ENCODE results near the gene NEK11.
A peak's percentile ranks its signal among the peaks of the same experiment; 100 is the strongest.

NEK11 gene

GRCh38 chr3:131026321-131027151 is at the start of gene NEK11, which contains the start of gene ASTE1:
Gene NEK11 (plus strand): TSS chr3:131026877. CDS start chr3:131029709, 2,832 bp downstream.
Gene ASTE1 (minus strand): TSS chr3:131026825. CDS start chr3:131025306, 1,519 bp downstream.
- no peak for DNase-seq (ENCODE audit: low read depth)
- peak within 1 kb of the TSS; percentile 94 for H3K4me3 ChIP-seq (ENCODE audit: control insufficient read depth, low read depth, low read length)
- no peak for TF ChIP-seq CTCF (IDR thresholded peaks at IDR 0.05; ENCODE audit: control insufficient read depth, insufficient read depth, low read depth, low read length, missing control alignments)

DNA sequence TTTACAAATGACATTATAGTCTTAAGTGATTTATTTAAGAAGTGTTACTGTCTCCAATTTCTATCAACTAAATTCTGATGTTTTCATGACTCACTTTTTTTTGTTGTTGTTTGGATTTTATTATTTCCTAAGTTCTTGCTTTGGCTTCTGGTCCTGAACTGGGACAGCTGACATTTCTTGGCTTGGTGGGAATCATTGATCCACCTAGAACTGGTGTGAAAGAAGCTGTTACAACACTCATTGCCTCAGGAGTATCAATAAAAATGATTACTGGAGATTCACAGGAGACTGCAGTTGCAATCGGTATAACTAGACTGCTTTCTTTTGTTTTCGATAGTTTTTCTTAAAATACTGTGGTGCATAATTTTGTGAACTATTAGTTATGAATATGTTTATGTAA is 47.6 kb upstream of the NEK11 start:
- no peak overlapping the region for H3K4me3 ChIP-seq (ENCODE audit: control insufficient read depth, low read depth, low read length)
- no peak for TF ChIP-seq CTCF (IDR thresholded peaks at IDR 0.05; ENCODE audit: control insufficient read depth, insufficient read depth, low read depth, low read length, missing control alignments)
- no peak for DNase-seq (ENCODE audit: low read depth)

GRCh38 chr3:130981469-130981868 is 45.2 kb upstream of the NEK11 start:
- DNase-seq (ENCODE audit: low read depth), result no peak
- no peak for TF ChIP-seq CTCF (IDR thresholded peaks at IDR 0.05; ENCODE audit: control insufficient read depth, insufficient read depth, low read depth, low read length, missing control alignments)
- H3K4me3 ChIP-seq (ENCODE audit: control insufficient read depth, low read depth, low read length), result no peak overlapping the region

GRCh38 chr3:130990282-130990681 is 36.4 kb upstream of the NEK11 start:
- no peak for TF ChIP-seq CTCF (IDR thresholded peaks at IDR 0.05; ENCODE audit: control insufficient read depth, insufficient read depth, low read depth, low read length, missing control alignments)
- DNase-seq (ENCODE audit: low read depth), result no peak
- H3K4me3 ChIP-seq (ENCODE audit: control insufficient read depth, low read depth, low read length), result no peak overlapping the region

DNA sequence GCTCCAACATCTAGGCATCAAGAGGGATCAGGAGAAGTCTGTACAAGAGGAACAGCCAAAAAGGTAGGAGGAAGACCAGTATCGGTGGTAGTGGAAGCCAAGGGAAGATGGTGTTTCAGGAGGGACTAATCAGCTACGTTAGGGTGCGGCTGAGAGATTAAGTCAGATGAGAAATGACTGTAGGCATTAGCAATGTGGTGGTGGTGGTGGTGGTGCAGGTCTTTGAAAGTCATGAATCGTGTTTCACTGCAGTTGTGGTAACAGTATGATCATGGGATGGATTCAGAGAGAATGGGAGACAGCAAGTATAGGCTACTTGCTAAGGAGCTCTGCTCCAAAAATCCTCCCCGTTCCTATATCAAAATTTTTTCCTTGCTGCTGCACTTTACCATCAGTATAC is 35.6 kb upstream of the NEK11 start:
- no peak overlapping the region for H3K4me3 ChIP-seq (ENCODE audit: control insufficient read depth, low read depth, low read length)
- TF ChIP-seq CTCF (IDR thresholded peaks at IDR 0.05; ENCODE audit: control insufficient read depth, insufficient read depth, low read depth, low read length, missing control alignments), result no peak
- no peak for DNase-seq (ENCODE audit: low read depth)

DNA sequence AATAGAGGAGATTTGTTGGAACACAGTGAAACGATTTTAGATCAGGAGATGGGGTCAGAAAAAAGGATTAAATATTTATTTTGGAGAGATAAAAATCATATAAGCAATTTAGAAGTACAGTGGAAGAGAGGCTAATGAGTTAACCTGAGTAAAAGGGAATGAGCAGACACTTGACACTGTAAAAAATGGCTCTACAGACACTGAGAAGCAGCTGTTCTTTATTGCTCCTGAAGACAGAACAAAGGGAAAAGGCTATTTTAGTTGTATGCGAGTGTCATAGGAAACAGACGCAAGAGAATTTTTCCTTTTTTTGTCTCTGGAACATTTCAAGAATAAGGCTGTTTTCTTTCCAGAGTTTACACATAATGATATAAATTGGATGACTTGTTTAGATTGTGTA is 34.3 kb upstream of the NEK11 start:
- TF ChIP-seq CTCF (IDR thresholded peaks at IDR 0.05; ENCODE audit: control insufficient read depth, insufficient read depth, low read depth, low read length, missing control alignments), result no peak
- no peak for DNase-seq (ENCODE audit: low read depth)
- H3K4me3 ChIP-seq (ENCODE audit: control insufficient read depth, low read depth, low read length), result no peak overlapping the region

Data from AG09309 (cell line).